ENCODE data around the gene FKBP14. TPM values are rescaled to one million over a fixed set of nuclear protein-coding genes. Genes with fewer than 3 reads are reported as not detected.

FKBP14 gene
- total and polyA plus RNA-seq, 2 experiments from 2014 or later, result 11.8 to 12.9 TPM

- no peaks in the 10 kb centered on the region; the same call in 1 of the 2 replicates for H3K36me3 ChIP-seq (ENCODE audit: insufficient read depth)
- peaks cover 17% of the 10 kb centered on the region for H3K4me1 ChIP-seq (ENCODE audit: insufficient read depth)
- peaks cover 13% of the 10 kb centered on the region for H4K20me1 ChIP-seq (replicated peaks; ENCODE audit: insufficient read depth)
- 0 out of 3 replicates have a peak, but pooled peaks cover 11% of the 10 kb centered on the region for H3K36me3 Mint-ChIP-seq (ENCODE audit: low read depth)
- H3K9me2 ChIP-seq (ENCODE audit: insufficient read depth), result no peaks in the 10 kb centered on the region
- peak overlapping the region; percentile 42 for H3K27ac ChIP-seq (ENCODE audit: low read depth)
- ATAC-seq, result no peak
- H3K4me3 ChIP-seq, result peak overlapping the region; percentile 94
- no peak for TF ChIP-seq EZH2 (IDR thresholded peaks at IDR 0.05; ENCODE audit: low read depth, unreplicated experiment)
- no peak for TF ChIP-seq POLR2AphosphoS5 (IDR thresholded peaks at IDR 0.05; ENCODE audit: low read depth)
- no peak for TF ChIP-seq JUNB (IDR thresholded peaks at IDR 0.05; ENCODE audit: unreplicated experiment)
- no peak for TF ChIP-seq NANOG (IDR thresholded peaks at IDR 0.05; ENCODE audit: borderline replicate concordance)
- TF ChIP-seq, protein P1, sequence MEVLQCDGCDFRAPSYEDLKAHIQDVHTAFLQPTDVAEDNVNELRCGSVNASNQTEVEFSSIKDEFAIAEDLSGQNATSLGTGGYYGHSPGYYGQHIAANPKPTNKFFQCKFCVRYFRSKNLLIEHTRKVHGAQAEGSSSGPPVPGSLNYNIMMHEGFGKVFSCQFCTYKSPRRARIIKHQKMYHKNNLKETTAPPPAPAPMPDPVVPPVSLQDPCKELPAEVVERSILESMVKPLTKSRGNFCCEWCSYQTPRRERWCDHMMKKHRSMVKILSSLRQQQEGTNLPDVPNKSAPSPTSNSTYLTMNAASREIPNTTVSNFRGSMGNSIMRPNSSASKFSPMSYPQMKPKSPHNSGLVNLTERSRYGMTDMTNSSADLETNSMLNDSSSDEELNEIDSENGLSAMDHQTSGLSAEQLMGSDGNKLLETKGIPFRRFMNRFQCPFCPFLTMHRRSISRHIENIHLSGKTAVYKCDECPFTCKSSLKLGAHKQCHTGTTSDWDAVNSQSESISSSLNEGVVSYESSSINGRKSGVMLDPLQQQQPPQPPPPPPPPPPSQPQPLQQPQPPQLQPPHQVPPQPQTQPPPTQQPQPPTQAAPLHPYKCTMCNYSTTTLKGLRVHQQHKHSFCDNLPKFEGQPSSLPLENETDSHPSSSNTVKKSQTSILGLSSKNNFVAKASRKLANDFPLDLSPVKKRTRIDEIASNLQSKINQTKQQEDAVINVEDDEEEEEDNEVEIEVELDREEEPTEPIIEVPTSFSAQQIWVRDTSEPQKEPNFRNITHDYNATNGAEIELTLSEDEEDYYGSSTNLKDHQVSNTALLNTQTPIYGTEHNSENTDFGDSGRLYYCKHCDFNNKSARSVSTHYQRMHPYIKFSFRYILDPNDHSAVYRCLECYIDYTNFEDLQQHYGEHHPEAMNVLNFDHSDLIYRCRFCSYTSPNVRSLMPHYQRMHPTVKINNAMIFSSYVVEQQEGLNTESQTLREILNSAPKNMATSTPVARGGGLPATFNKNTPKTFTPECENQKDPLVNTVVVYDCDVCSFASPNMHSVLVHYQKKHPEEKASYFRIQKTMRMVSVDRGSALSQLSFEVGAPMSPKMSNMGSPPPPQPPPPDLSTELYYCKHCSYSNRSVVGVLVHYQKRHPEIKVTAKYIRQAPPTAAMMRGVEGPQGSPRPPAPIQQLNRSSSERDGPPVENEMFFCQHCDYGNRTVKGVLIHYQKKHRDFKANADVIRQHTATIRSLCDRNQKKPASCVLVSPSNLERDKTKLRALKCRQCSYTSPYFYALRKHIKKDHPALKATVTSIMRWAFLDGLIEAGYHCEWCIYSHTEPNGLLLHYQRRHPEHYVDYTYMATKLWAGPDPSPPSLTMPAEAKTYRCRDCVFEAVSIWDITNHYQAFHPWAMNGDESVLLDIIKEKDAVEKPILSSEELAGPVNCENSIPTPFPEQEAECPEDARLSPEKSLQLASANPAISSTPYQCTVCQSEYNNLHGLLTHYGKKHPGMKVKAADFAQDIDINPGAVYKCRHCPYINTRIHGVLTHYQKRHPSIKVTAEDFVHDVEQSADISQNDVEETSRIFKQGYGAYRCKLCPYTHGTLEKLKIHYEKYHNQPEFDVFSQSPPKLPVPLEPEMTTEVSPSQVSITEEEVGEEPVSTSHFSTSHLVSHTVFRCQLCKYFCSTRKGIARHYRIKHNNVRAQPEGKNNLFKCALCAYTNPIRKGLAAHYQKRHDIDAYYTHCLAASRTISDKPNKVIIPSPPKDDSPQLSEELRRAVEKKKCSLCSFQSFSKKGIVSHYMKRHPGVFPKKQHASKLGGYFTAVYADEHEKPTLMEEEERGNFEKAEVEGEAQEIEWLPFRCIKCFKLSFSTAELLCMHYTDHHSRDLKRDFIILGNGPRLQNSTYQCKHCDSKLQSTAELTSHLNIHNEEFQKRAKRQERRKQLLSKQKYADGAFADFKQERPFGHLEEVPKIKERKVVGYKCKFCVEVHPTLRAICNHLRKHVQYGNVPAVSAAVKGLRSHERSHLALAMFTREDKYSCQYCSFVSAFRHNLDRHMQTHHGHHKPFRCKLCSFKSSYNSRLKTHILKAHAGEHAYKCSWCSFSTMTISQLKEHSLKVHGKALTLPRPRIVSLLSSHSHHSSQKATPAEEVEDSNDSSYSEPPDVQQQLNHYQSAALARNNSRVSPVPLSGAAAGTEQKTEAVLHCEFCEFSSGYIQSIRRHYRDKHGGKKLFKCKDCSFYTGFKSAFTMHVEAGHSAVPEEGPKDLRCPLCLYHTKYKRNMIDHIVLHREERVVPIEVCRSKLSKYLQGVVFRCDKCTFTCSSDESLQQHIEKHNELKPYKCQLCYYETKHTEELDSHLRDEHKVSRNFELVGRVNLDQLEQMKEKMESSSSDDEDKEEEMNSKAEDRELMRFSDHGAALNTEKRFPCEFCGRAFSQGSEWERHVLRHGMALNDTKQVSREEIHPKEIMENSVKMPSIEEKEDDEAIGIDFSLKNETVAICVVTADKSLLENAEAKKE (CRISPR knock-in tag; IDR thresholded peaks at IDR 0.05), result no peak
- TF ChIP-seq CREB1 (CRISPR knock-in tag; IDR thresholded peaks at IDR 0.05; ENCODE audit: low read depth), result no peak
- TF ChIP-seq EZH2phosphoT487 (IDR thresholded peaks at IDR 0.05; ENCODE audit: unreplicated experiment), result no peak
- TF ChIP-seq, protein P2, sequence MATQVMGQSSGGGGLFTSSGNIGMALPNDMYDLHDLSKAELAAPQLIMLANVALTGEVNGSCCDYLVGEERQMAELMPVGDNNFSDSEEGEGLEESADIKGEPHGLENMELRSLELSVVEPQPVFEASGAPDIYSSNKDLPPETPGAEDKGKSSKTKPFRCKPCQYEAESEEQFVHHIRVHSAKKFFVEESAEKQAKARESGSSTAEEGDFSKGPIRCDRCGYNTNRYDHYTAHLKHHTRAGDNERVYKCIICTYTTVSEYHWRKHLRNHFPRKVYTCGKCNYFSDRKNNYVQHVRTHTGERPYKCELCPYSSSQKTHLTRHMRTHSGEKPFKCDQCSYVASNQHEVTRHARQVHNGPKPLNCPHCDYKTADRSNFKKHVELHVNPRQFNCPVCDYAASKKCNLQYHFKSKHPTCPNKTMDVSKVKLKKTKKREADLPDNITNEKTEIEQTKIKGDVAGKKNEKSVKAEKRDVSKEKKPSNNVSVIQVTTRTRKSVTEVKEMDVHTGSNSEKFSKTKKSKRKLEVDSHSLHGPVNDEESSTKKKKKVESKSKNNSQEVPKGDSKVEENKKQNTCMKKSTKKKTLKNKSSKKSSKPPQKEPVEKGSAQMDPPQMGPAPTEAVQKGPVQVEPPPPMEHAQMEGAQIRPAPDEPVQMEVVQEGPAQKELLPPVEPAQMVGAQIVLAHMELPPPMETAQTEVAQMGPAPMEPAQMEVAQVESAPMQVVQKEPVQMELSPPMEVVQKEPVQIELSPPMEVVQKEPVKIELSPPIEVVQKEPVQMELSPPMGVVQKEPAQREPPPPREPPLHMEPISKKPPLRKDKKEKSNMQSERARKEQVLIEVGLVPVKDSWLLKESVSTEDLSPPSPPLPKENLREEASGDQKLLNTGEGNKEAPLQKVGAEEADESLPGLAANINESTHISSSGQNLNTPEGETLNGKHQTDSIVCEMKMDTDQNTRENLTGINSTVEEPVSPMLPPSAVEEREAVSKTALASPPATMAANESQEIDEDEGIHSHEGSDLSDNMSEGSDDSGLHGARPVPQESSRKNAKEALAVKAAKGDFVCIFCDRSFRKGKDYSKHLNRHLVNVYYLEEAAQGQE (IDR thresholded peaks at IDR 0.05; ENCODE audit: unreplicated experiment), result no peak
- TF ChIP-seq, protein P3, sequence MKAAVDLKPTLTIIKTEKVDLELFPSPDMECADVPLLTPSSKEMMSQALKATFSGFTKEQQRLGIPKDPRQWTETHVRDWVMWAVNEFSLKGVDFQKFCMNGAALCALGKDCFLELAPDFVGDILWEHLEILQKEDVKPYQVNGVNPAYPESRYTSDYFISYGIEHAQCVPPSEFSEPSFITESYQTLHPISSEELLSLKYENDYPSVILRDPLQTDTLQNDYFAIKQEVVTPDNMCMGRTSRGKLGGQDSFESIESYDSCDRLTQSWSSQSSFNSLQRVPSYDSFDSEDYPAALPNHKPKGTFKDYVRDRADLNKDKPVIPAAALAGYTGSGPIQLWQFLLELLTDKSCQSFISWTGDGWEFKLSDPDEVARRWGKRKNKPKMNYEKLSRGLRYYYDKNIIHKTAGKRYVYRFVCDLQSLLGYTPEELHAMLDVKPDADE (IDR thresholded peaks at IDR 0.05), result no peak
- TF ChIP-seq CTCF (conservative IDR thresholded peaks at IDR 0.05; ENCODE audit: low read depth in 2 of 2), result no peak
- no peak for TF ChIP-seq ZNF114 (CRISPR knock-in tag; IDR thresholded peaks at IDR 0.05)
- no peak for TF ChIP-seq STAT1 (IDR thresholded peaks at IDR 0.05; ENCODE audit: unreplicated experiment)
- no peak for TF ChIP-seq ZNF331 (CRISPR knock-in tag; IDR thresholded peaks at IDR 0.05; ENCODE audit: low read depth)
- peaks cover 17% of the 10 kb centered on the region for H3K27me3 ChIP-seq (ENCODE audit: insufficient read depth)
- peak overlapping the region; percentile 98 for H3K4me2 ChIP-seq
- H3K27ac Mint-ChIP-seq, result no peak overlapping the region
- no peak overlapping the region for H2AFZ ChIP-seq
- H3K4me3 Mint-ChIP-seq, result peak overlapping the region; percentile 80
- 0 out of 2 replicates have a peak, but pooled peaks cover 8% of the 10 kb centered on the region for H3F3A ChIP-seq (replicated peaks; ENCODE audit: low read depth)
- peaks cover 11% of the 10 kb centered on the region for H3K27me3 Mint-ChIP-seq (ENCODE audit: insufficient read depth, low read depth, poor library complexity)
- peaks cover 18% of the 10 kb centered on the region for H3K4me1 Mint-ChIP-seq
- H3K79me2 ChIP-seq (replicated peaks; ENCODE audit: insufficient read depth), result peaks cover 57% of the 10 kb centered on the region
- DNase-seq (ENCODE audit: low spot score), result peak; percentile 61
- H3K9me3 Mint-ChIP-seq, result peaks cover 8% of the 10 kb centered on the region
Measured at GRCh38 chr7:29987811-29988317, 38.6 kb downstream of the FKBP14 start.
